Measurements from ENCODE around the gene UBE2U.
"Not testable (repeated sequence)": the region's sequence is repeated elsewhere in the genome, so short reads cannot be mapped to it uniquely, and the experiment has no call there.

The UBE2U gene

GRCh38 chr1:64194168-64195080 lies 9.0 kb upstream of the UBE2U start:
- no peak for DNase-seq

- DNase-seq: no peak
Measured at GRCh38 chr1:64195081-64195395, 8.4 kb upstream of the UBE2U start.

GRCh38 chr1:64196074-64196870 lies 7.2 kb upstream of the UBE2U start:
- no peak for DNase-seq

- no peak for DNase-seq
Measured at GRCh38 chr1:64197076-64197475, 6.3 kb upstream of the UBE2U start.

- DNase-seq: no peak
Measured at GRCh38 chr1:64199154-64199553, 4.3 kb upstream of the UBE2U start.

- DNase-seq: no peak
Measured at GRCh38 chr1:64200064-64200463, 3.4 kb upstream of the UBE2U start.

- no peak for DNase-seq
Measured at GRCh38 chr1:64209221-64209620, 5.8 kb downstream of the UBE2U start.

- DNase-seq: no peak
Measured at GRCh38 chr1:64212031-64212430, 8.6 kb downstream of the UBE2U start.

GRCh38 chr1:64215576-64215975 lies 12.2 kb downstream of the UBE2U start:
- no peak for DNase-seq

GRCh38 chr1:64220241-64220640 lies 16.8 kb downstream of the UBE2U start:
- DNase-seq: no peak

- no peak for DNase-seq
Measured at GRCh38 chr1:64223329-64224151, 20.1 kb downstream of the UBE2U start.

- not testable (repeated sequence) for DNase-seq
Measured at GRCh38 chr1:64224236-64224635, 20.8 kb downstream of the UBE2U start.

GRCh38 chr1:64228167-64228957 lies 24.9 kb downstream of the UBE2U start:
- DNase-seq: no peak

GRCh38 chr1:64229307-64229706 lies 25.9 kb downstream of the UBE2U start:
- DNase-seq: no peak

GRCh38 chr1:64231153-64231552 lies 27.7 kb downstream of the UBE2U start:
- no peak for DNase-seq

- no peak for DNase-seq
Measured at GRCh38 chr1:64231654-64232053, 28.2 kb downstream of the UBE2U start.

- DNase-seq: no peak
Measured at GRCh38 chr1:64234714-64235113, 31.3 kb downstream of the UBE2U start.

- no peak for DNase-seq
Measured at GRCh38 chr1:64235181-64235580, 31.8 kb downstream of the UBE2U start.

GRCh38 chr1:64235910-64236309 lies 32.5 kb downstream of the UBE2U start:
- no peak for DNase-seq

- no peak for DNase-seq
Measured at GRCh38 chr1:64236541-64236954, 33.1 kb downstream of the UBE2U start.

GRCh38 chr1:64239519-64239918 lies 36.1 kb downstream of the UBE2U start:
- DNase-seq: not testable (repeated sequence)

GRCh38 chr1:64240206-64240605 lies 36.8 kb downstream of the UBE2U start:
- DNase-seq: no peak

Measured in CD4-positive, alpha-beta T cell treated with Interleukin-17A for 4 hours (primary cell).